ENCODE results near the gene MORN3.
"Not testable (repeated sequence)": the region's sequence is repeated elsewhere in the genome, so short reads cannot be mapped to it uniquely, and the experiment has no call there.

The MORN3 gene

GRCh38 chr12:121637231-121637914, 32.1 kb downstream of the MORN3 start:
- DNase-seq: no peak
- H3K27me3 ChIP-seq (replicated peaks; ENCODE audit: insufficient read depth, low read length): no peaks in the 10 kb centered on the region
- no peak overlapping the region for H3K27ac ChIP-seq (ENCODE audit: low read length)
- no peak overlapping the region for H3K4me3 ChIP-seq (ENCODE audit: low read length)
- H3K9me2 ChIP-seq (replicated peaks; ENCODE audit: insufficient read depth, low read length): no peaks in the 10 kb centered on the region
- no peak overlapping the region for H3K9ac ChIP-seq (ENCODE audit: low read length)
- H2AFZ ChIP-seq (ENCODE audit: low read length): no peak overlapping the region
- H3K4me2 ChIP-seq (ENCODE audit: low read depth, low read length): no peak overlapping the region
- no peaks in the 10 kb centered on the region for H4K20me1 ChIP-seq (ENCODE audit: insufficient read depth, low read length)
- TF ChIP-seq CTCF (IDR thresholded peaks at IDR 0.05; ENCODE audit: low read length): no peak
- TF ChIP-seq EZH2phosphoT487 (IDR thresholded peaks at IDR 0.05; ENCODE audit: low read length): no peak
- TF ChIP-seq EZH2 (optimal IDR thresholded peaks at IDR 0.05; ENCODE audit: low read depth, low read length): no peak
- H3K4me1 ChIP-seq (ENCODE audit: low read length): no peaks in the 10 kb centered on the region
- H3K79me2 ChIP-seq (ENCODE audit: low read length): no peaks in the 10 kb centered on the region
- H3F3A ChIP-seq (ENCODE audit: insufficient read depth, low read length): no peaks in the 10 kb centered on the region
- H3K9me3 ChIP-seq (replicated peaks; ENCODE audit: insufficient read depth, low read length): no peaks in the 10 kb centered on the region
- H3K36me3 ChIP-seq (replicated peaks; ENCODE audit: insufficient read depth, low read length): no peaks in the 10 kb centered on the region

- Histone ChIP-seq H3F3A (ENCODE audit: insufficient read depth, low read length) (no peaks in the 10 kb centered on the region), H2AFZ (ENCODE audit: low read length) (no peak overlapping the region), H3K9me3 (replicated peaks; ENCODE audit: insufficient read depth, low read length) (no peaks in the 10 kb centered on the region), H3K4me1 (ENCODE audit: low read length) (0 out of 2 replicates have a peak, but pooled peaks cover under 1% of the 10 kb centered on the region), H3K9ac (ENCODE audit: low read length) (no peak overlapping the region), H3K27me3 (replicated peaks; ENCODE audit: insufficient read depth, low read length) (no peaks in the 10 kb centered on the region), H3K4me3 (ENCODE audit: low read length) (no peak overlapping the region), H3K27ac (ENCODE audit: low read length) (no peak overlapping the region), H3K36me3 (replicated peaks; ENCODE audit: insufficient read depth, low read length) (no peaks in the 10 kb centered on the region), H3K4me2 (ENCODE audit: low read depth, low read length) (no peak overlapping the region), H4K20me1 (ENCODE audit: insufficient read depth, low read length) (no peaks in the 10 kb centered on the region), H3K79me2 (ENCODE audit: low read length) (no peaks in the 10 kb centered on the region), H3K9me2 (replicated peaks; ENCODE audit: insufficient read depth, low read length) (no peaks in the 10 kb centered on the region)
- TF ChIP-seq EZH2 (optimal IDR thresholded peaks at IDR 0.05; ENCODE audit: low read depth, low read length) (no peak), CTCF (IDR thresholded peaks at IDR 0.05; ENCODE audit: low read length) (no peak), EZH2phosphoT487 (IDR thresholded peaks at IDR 0.05; ENCODE audit: low read length) (no peak)
- DNase-seq: no peak
These were observed 34.6 kb downstream of the MORN3 start for GRCh38 chr12:121634836-121635235.

GRCh38 chr12:121633833-121634196, 35.6 kb downstream of the MORN3 start:
- not testable (repeated sequence) for DNase-seq; H3K79me2 ChIP-seq (ENCODE audit: low read length); H3K4me1 ChIP-seq (ENCODE audit: low read length); H2AFZ ChIP-seq (ENCODE audit: low read length); H3K27ac ChIP-seq (ENCODE audit: low read length); H3K4me2 ChIP-seq (ENCODE audit: low read depth, low read length); H3K27me3 ChIP-seq (replicated peaks; ENCODE audit: insufficient read depth, low read length); H4K20me1 ChIP-seq (ENCODE audit: insufficient read depth, low read length); H3K9ac ChIP-seq (ENCODE audit: low read length); H3K9me2 ChIP-seq (replicated peaks; ENCODE audit: insufficient read depth, low read length); H3K36me3 ChIP-seq (replicated peaks; ENCODE audit: insufficient read depth, low read length); H3F3A ChIP-seq (ENCODE audit: insufficient read depth, low read length); H3K9me3 ChIP-seq (replicated peaks; ENCODE audit: insufficient read depth, low read length); H3K4me3 ChIP-seq (ENCODE audit: low read length)
